ENCODE measurements around the gene DBN1. TPM values are rescaled to one million over a fixed set of nuclear protein-coding genes. Genes with fewer than 3 reads are reported as not detected.

The DBN1 gene
- total RNA-seq, 1 experiment from 2014 or later, result 41.6 TPM

DNA sequence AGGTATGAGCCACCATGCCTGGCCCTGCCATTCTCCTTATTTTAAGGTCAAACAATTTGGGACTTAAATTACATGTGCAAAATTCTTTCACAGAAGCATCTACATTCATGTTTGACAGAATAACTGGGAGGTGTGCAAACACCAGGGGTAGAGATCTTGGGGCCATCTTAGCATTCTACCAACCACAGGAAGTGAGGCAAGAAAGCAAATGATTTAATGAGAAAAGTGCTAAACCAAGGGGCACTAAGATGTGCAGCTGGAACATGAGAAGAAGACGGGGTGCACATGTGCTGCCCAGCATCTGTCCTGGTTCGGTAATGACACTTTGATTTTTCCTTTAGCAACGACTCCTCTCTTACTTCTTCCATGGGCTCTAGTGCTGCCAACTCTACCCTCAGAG, 62.9 kb downstream of the DBN1 start:
- in situ Hi-C loops (cut with HindIII; ENCODE audit: low pct_unique_long_range_greater_than_20kb, low sequenced_read_pairs), result no loop called here
- no peak for DNase-seq (ENCODE audit: low read depth, low spot score)

- DNase-seq (ENCODE audit: low read depth, low spot score), result no peak
- in situ Hi-C loops (cut with HindIII; ENCODE audit: low pct_unique_long_range_greater_than_20kb, low sequenced_read_pairs), result no loop called here
These were observed 64.2 kb downstream of the DBN1 start, which contains the start of gene F12 for GRCh38 chr5:177409043-177409801. Gene F12 (minus strand): TSS chr5:177409564. CDS start chr5:177409527, 37 bp downstream.

Other genes starting within 250 kb of the DBN1 start
- gene RAB24, start 169.9 kb downstream of the DBN1 start, total RNA-seq (2014; rRNA removed; shearing (Covaris generic)), result 11.0 and 14.9 TPM in 2 replicates
- gene PRELID1, start 169.8 kb downstream of the DBN1 start, total RNA-seq (2014; rRNA removed; shearing (Covaris generic)), result 219 and 221 TPM in 2 replicates
- gene MXD3, start 161.7 kb downstream of the DBN1 start, total RNA-seq (2014; rRNA removed; shearing (Covaris generic)), result 1.9 and 3.6 TPM in 2 replicates
- gene LMAN2, start 122.0 kb downstream of the DBN1 start, total RNA-seq (2014; rRNA removed; shearing (Covaris generic)), result 273 and 299 TPM in 2 replicates
- 12.3 and 15.7 TPM in 2 replicates for gene RGS14, start 115.7 kb downstream of the DBN1 start, total RNA-seq (2014; rRNA removed; shearing (Covaris generic))
- 0.16 and 0.19 TPM in 2 replicates for gene SLC34A1, start 89.2 kb downstream of the DBN1 start, total RNA-seq (2014; rRNA removed; shearing (Covaris generic))
- gene PFN3, start 73.0 kb downstream of the DBN1 start, total RNA-seq (2014; rRNA removed; shearing (Covaris generic)), result not detected in 2 replicates
- gene F12, start 64.1 kb downstream of the DBN1 start, total RNA-seq (2014; rRNA removed; shearing (Covaris generic)), result 6.0 and 8.2 TPM in 2 replicates
- gene GRK6, start 47.0 kb downstream of the DBN1 start, total RNA-seq (2014; rRNA removed; shearing (Covaris generic)), result 18.9 and 19.4 TPM in 2 replicates
- 34.4 and 38.8 TPM in 2 replicates for gene PRR7, start 26.8 kb downstream of the DBN1 start, total RNA-seq (2014; rRNA removed; shearing (Covaris generic))
- 15.8 and 16.8 TPM in 2 replicates for gene PDLIM7, start 24.0 kb upstream of the DBN1 start, total RNA-seq (2014; rRNA removed; shearing (Covaris generic))
- 0.98 and 2.0 TPM in 2 replicates for gene DOK3, start 36.2 kb upstream of the DBN1 start, total RNA-seq (2014; rRNA removed; shearing (Covaris generic))
- 131 and 145 TPM in 2 replicates for gene DDX41, start 43.3 kb upstream of the DBN1 start, total RNA-seq (2014; rRNA removed; shearing (Covaris generic))
- 10.0 and 11.4 TPM in 2 replicates for gene FAM193B, start 80.9 kb upstream of the DBN1 start, total RNA-seq (2014; rRNA removed; shearing (Covaris generic))
- 74.5 and 80.1 TPM in 2 replicates for gene TMED9, start 118.6 kb upstream of the DBN1 start, total RNA-seq (2014; rRNA removed; shearing (Covaris generic))
- 33.0 and 33.8 TPM in 2 replicates for gene B4GALT7, start 126.5 kb upstream of the DBN1 start, total RNA-seq (2014; rRNA removed; shearing (Covaris generic))